ENCODE measurements around the gene PLAC1. TPM values are rescaled to one million over a fixed set of nuclear protein-coding genes. Genes with fewer than 3 reads are reported as not detected.

PLAC1 gene
- total RNA-seq, 1 experiment from 2014 or later = 0.51 TPM

- BruUV-seq (replicated peaks) = no TSS peak
- H3K4me3 ChIP-seq (ENCODE audit: low read depth in 2 of 2, low read length in 2 of 2) = no peak overlapping the region
- CTCF ChIA-PET = no interaction called here
- no peak for TF ChIP-seq REST (IDR thresholded peaks at IDR 0.05; ENCODE audit: insufficient read depth in 1 of 2, low read depth in 2 of 2, low read length in 1 of 2)
- no peak for TF ChIP-seq SIN3A (IDR thresholded peaks at IDR 0.05; ENCODE audit: borderline replicate concordance, insufficient read depth, low read depth, low read length)
- TF ChIP-seq, protein P1, sequence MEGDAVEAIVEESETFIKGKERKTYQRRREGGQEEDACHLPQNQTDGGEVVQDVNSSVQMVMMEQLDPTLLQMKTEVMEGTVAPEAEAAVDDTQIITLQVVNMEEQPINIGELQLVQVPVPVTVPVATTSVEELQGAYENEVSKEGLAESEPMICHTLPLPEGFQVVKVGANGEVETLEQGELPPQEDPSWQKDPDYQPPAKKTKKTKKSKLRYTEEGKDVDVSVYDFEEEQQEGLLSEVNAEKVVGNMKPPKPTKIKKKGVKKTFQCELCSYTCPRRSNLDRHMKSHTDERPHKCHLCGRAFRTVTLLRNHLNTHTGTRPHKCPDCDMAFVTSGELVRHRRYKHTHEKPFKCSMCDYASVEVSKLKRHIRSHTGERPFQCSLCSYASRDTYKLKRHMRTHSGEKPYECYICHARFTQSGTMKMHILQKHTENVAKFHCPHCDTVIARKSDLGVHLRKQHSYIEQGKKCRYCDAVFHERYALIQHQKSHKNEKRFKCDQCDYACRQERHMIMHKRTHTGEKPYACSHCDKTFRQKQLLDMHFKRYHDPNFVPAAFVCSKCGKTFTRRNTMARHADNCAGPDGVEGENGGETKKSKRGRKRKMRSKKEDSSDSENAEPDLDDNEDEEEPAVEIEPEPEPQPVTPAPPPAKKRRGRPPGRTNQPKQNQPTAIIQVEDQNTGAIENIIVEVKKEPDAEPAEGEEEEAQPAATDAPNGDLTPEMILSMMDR (IDR thresholded peaks at IDR 0.05) = no peak
- no peak for TF ChIP-seq POLR2AphosphoS5 (IDR thresholded peaks at IDR 0.05; ENCODE audit: low read depth, low read length)
- TF ChIP-seq TCF7L2 (IDR thresholded peaks at IDR 0.05; ENCODE audit: low read depth, low read length) = no peak
- no peaks in the 10 kb centered on the region for H3K36me3 ChIP-seq (ENCODE audit: control insufficient read depth, insufficient read depth, low read length)
- POLR2A ChIA-PET = no interaction called here
- H3K27ac ChIP-seq (ENCODE audit: low read length) = no peak overlapping the region
- H3K4me1 ChIP-seq (ENCODE audit: control insufficient read depth, insufficient read depth, low read length) = no peaks in the 10 kb centered on the region
- no peaks in the 10 kb centered on the region for H3K9me3 ChIP-seq (ENCODE audit: control insufficient read depth, insufficient read depth, low read depth, low read length)
- H3K27me3 ChIP-seq (ENCODE audit: control insufficient read depth, insufficient read depth, low read length) = no peaks in the 10 kb centered on the region
- ATAC-seq (no peak), DNase-seq (ENCODE audit: low read depth, low spot score) (no peak)
- in situ Hi-C loops (cut with HindIII; ENCODE audit: low pct_unique_long_range_greater_than_20kb, low sequenced_read_pairs) (no loop called here), intact Hi-C loops (cut with micrococcal nuclease; ENCODE audit: unreplicated experiment) (no loop called here)
Measured at GRCh38 chrX:134613396-134613795, 44.9 kb downstream of the PLAC1 start.

DNA sequence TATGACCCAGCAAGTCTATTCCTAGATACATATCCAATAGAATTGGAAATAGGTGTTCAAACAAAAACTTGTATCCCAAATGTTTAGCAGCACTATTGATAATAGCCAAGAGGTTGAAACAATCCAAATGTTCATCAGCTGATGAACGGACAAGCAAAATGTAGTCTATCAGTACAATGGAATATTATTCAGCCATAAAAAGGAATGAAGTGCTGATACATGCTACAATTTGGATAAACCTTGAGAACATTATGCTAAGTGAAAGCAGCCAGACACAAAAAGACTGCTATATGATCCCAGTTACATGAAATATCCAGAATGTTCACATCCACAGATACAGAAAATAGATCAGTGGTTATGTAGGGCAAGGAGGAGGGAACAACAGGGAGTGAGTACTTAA lies 50.1 kb downstream of the PLAC1 start:
- Histone ChIP-seq H3K36me3 (ENCODE audit: control insufficient read depth, insufficient read depth, low read length) (no peaks in the 10 kb centered on the region), H3K27me3 (ENCODE audit: control insufficient read depth, insufficient read depth, low read length) (no peaks in the 10 kb centered on the region), H3K4me3 (ENCODE audit: low read depth in 2 of 2, low read length in 2 of 2) (no peak overlapping the region), H3K9me3 (ENCODE audit: control insufficient read depth, insufficient read depth, low read depth, low read length) (no peaks in the 10 kb centered on the region), H3K27ac (ENCODE audit: low read length) (no peak overlapping the region), H3K4me1 (ENCODE audit: control insufficient read depth, insufficient read depth, low read length) (no peaks in the 10 kb centered on the region)
- BruUV-seq (replicated peaks) = no TSS peak
- ChIA-PET CTCF (no interaction called here), POLR2A (no interaction called here)
- intact Hi-C loops (cut with micrococcal nuclease; ENCODE audit: unreplicated experiment) = no loop called here
- DNase-seq (ENCODE audit: low read depth, low spot score) (no peak), ATAC-seq (no peak)
- in situ Hi-C loops (cut with HindIII; ENCODE audit: low pct_unique_long_range_greater_than_20kb, low sequenced_read_pairs) = no loop called here
- TF ChIP-seq SIN3A (IDR thresholded peaks at IDR 0.05; ENCODE audit: borderline replicate concordance, insufficient read depth, low read depth, low read length) = no peak

DNA sequence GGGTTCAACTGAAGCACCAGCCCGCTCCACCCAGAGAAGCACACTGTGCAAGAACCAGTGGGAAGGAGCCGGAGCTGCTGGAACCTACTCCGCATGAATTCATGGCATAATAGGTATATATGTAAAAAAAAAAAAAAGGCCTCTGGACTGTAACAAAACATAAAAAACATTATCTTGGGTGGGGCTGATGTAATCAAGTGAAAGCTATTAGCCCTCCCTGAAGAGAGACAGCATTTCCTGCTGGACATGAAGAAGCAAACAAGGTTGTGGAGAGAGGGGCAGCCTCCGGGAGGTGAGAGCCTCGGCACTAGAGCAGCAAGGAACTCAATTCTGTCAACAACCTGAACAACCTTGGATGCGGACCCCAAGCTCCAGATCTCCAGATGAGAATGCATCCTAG lies 50.7 kb downstream of the PLAC1 start:
- Histone ChIP-seq H3K27me3 (ENCODE audit: control insufficient read depth, insufficient read depth, low read length) (no peaks in the 10 kb centered on the region), H3K9me3 (ENCODE audit: control insufficient read depth, insufficient read depth, low read depth, low read length) (peaks cover 2% of the 10 kb centered on the region; the same call in 1 of the 2 replicates), H3K4me1 (ENCODE audit: control insufficient read depth, insufficient read depth, low read length) (no peaks in the 10 kb centered on the region), H3K27ac (ENCODE audit: low read length) (no peak overlapping the region), H3K36me3 (ENCODE audit: control insufficient read depth, insufficient read depth, low read length) (no peaks in the 10 kb centered on the region), H3K4me3 (ENCODE audit: low read depth in 2 of 2, low read length in 2 of 2) (no peak overlapping the region)
- in situ Hi-C loops (cut with HindIII; ENCODE audit: low pct_unique_long_range_greater_than_20kb, low sequenced_read_pairs) (no loop called here), intact Hi-C loops (cut with micrococcal nuclease; ENCODE audit: unreplicated experiment) (no loop called here)
- no TSS peak for BruUV-seq (replicated peaks)
- TF ChIP-seq, protein P1 (IDR thresholded peaks at IDR 0.05) = no peak
- no peak for TF ChIP-seq SIN3A (IDR thresholded peaks at IDR 0.05; ENCODE audit: borderline replicate concordance, insufficient read depth, low read depth, low read length)
- DNase-seq (ENCODE audit: low read depth, low spot score) = no peak
- ChIA-PET POLR2A (no interaction called here), CTCF (no interaction called here)
- no peak for ATAC-seq
